NCI-H226 (cell line): ENCODE data around the gene OR51B4.

Experiments
- DNase-seq: peaks from one replicate; pipeline ENCODE4 v3.0.0-alpha.2; 2015

OR51B4 gene

GRCh38 chr11:5293028-5293427 lies 8.7 kb downstream of the OR51B4 start:
- no peak for DNase-seq

- DNase-seq, result peak; percentile 32
These were observed 10.4 kb downstream of the OR51B4 start for GRCh38 chr11:5291207-5291838.

GRCh38 chr11:5290106-5290505 lies 11.6 kb downstream of the OR51B4 start:
- DNase-seq, result no peak

GRCh38 chr11:5289696-5290095 lies 12.1 kb downstream of the OR51B4 start:
- peak; percentile 34 for DNase-seq

- no peak for DNase-seq
These were observed 12.7 kb downstream of the OR51B4 start for GRCh38 chr11:5288906-5289550.

- peak; percentile 81 for DNase-seq
These were observed 13.4 kb downstream of the OR51B4 start for GRCh38 chr11:5288108-5288905.

- no peak for DNase-seq
These were observed 14.8 kb downstream of the OR51B4 start for GRCh38 chr11:5286901-5287300.

GRCh38 chr11:5286351-5286750 lies 15.4 kb downstream of the OR51B4 start:
- DNase-seq, result no peak

- no peak for DNase-seq
These were observed 15.9 kb downstream of the OR51B4 start for GRCh38 chr11:5285703-5286340.

GRCh38 chr11:5284637-5285036 lies 17.1 kb downstream of the OR51B4 start:
- DNase-seq, result no peak

- DNase-seq, result no peak
These were observed 17.9 kb downstream of the OR51B4 start for GRCh38 chr11:5283882-5284281.

- no peak for DNase-seq
These were observed 18.7 kb downstream of the OR51B4 start for GRCh38 chr11:5283086-5283485.

- DNase-seq, result no peak
These were observed 19.1 kb downstream of the OR51B4 start for GRCh38 chr11:5282628-5283027.

- no peak for DNase-seq
These were observed 20.1 kb downstream of the OR51B4 start for GRCh38 chr11:5281596-5281995.

- DNase-seq, result peak; percentile 95
These were observed 21.1 kb downstream of the OR51B4 start for GRCh38 chr11:5280582-5281102.

GRCh38 chr11:5279471-5280090 lies 22.2 kb downstream of the OR51B4 start:
- no peak for DNase-seq

- DNase-seq, result no peak
These were observed 23.9 kb downstream of the OR51B4 start for GRCh38 chr11:5277807-5278382.

GRCh38 chr11:5276697-5277096 lies 25.0 kb downstream of the OR51B4 start:
- DNase-seq, result no peak

GRCh38 chr11:5275369-5276110 lies 26.2 kb downstream of the OR51B4 start:
- DNase-seq, result no peak

- peak; percentile 10 for DNase-seq
These were observed 27.4 kb downstream of the OR51B4 start for GRCh38 chr11:5274395-5274794.

- no peak for DNase-seq
These were observed 29.2 kb downstream of the OR51B4 start for GRCh38 chr11:5272395-5273017.
